Lower leg skin (tissue), 4 donors: Measurements from ENCODE around the gene MRPL53. TPM values are rescaled to one million over a fixed set of nuclear protein-coding genes. Genes with fewer than 3 reads are reported as not detected.
A peak's percentile ranks its signal among the peaks of the same experiment; 100 is the strongest.

Source experiments
- DNase-seq, 2 donors: peaks; one replicate each; pipeline ENCODE4 v3.0.0-alpha.2; 2019; ENCODE audit warnings: low spot score in 2 of 2
- H3K4me3 ChIP-seq: fragments of 200-600 bp; sonication (generic); 2 replicates; pipeline ENCODE4 v1.5.1; 2017; ENCODE audit warnings: mild to moderate bottlenecking, low read depth; ENCODE audit not compliant: poor library complexity, severe bottlenecking
- CTCF ChIP-seq, 3 donors: fragments of 450-650 bp; IDR thresholded peaks; one replicate each; pipeline ENCODE4 v1.5.1; 2016; ENCODE audit warnings: antibody characterized with exemption in 3 of 3, mild to moderate bottlenecking in 3 of 3, moderate library complexity in 2 of 3
- POLR2A ChIP-seq, 2 donors: fragments of 450-650 bp; IDR thresholded peaks; one replicate each; pipeline ENCODE4 v1.6.1; 2016 to 2017; ENCODE audit warnings: antibody characterized with exemption in 2 of 2, mild to moderate bottlenecking in 1 of 2, moderate library complexity in 1 of 2
- WGBS, 2 donors: methylation state at CpG; one replicate each; pipeline ENCODE4 v1.1.5; 2018; 5-methylcytosine and 5-hydroxymethylcytosine counted together
- intact Hi-C: fragments of 100-400 bp; cut with DNase I; formaldehyde crosslinking; loops from one replicate; pipeline ENCODE4 v1.15.0; 2023; ENCODE audit warnings: low total_unique reads
- total RNA-seq, 4 donors: library from RNA; depleted of rRNA; stranded (reverse); fragments of >200 nt; gene quantifications; one replicate each; pipeline ENCODE4 v1.1.0, GENCODE V29; 2016

Gene MRPL53
- total RNA-seq, 4 donors from 2014 or later: 24.9 to 70.0 (median 29.5) TPM

- TF ChIP-seq POLR2A (IDR thresholded peaks at IDR 0.05) (peak in 1 of 2 donors; percentile 23), CTCF (IDR thresholded peaks at IDR 0.05) (peak in 1 of 3 donors; percentile 8)
- intact Hi-C loops: no loop called here
- peak; percentile 84 to 97 for DNase-seq
- 4 to 5% methylated on average over 26 of the region's 67 CpGs for WGBS, 2 donors
- H3K4me3 ChIP-seq: peak overlapping the region; percentile 40
Observed at GRCh38 chr2:74502720-74503505, 30.4 kb upstream of the MRPL53 start.

DNA sequence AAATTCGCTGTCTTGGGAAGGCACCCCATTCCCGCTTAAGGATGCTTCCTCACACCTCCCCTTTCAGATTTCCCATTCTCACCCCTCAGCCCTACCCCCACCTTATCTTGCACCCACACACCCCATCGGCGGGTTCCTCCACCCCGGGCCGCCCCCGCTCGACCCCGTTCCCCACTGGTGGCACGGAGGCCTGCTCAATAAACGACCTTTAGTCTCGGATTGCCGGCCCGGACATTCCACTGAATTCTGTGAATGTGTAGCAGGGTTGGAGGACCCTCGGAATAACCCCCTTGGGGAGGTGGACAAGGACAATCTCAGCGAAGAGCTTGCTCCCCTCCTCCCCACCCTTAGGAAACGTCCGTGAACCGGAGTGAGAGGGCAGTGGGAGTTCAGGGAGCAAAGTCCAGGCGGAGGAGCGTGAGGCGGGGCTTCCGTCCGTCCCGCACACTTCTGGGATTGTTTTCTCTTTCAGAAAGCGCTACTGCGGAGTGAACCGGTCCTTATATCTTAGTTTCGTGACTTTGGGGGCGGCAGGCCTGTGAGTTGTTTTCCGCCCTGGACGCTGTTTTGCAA lies 29.8 kb upstream of the MRPL53 start:
- no peak for DNase-seq
- intact Hi-C loops: no loop called here
- WGBS, 2 donors: 19 to 21% methylated on average over 32 of the region's 32 CpGs
- no peak for TF ChIP-seq CTCF (IDR thresholded peaks at IDR 0.05)
- no peak for TF ChIP-seq POLR2A (IDR thresholded peaks at IDR 0.05)
- H3K4me3 ChIP-seq: peak overlapping the region; percentile 40

DNA sequence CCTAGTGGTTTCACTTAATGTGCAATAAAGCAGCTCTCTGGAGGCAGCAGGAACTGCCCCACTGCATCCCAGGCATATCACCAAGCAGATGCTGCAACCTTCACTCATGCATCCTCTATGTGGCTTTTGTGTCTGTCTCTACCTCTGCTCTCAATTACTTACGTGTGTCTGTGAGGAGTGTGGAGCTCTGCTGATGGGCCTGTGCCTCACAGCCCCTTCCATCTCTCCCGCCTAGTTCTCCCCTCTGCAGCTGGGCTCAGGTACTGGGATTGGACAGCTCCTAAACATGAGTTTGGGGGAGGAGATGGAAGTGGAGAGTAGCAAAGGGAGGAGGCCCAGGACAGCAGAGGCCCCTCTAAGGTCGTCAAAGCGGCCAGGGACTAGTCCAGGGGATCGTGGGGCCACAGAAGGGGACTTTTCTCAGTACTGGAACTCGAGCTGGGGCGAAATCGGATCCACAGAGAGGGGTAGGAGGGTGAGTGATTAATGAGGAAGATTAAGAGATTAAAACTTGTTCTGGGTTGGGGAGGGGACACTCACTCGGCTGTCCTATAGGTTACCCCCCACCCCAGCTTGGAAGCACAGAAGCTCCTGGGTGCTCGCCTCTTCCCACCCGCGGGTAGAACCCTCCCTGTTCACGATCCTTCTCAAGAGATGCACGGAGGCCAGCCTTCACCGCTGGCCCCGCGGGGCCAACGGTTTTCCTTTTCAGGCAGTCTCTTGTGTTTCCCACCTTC lies 29.0 kb upstream of the MRPL53 start:
- no peak overlapping the region for H3K4me3 ChIP-seq
- 83 to 84% methylated on average over 18 of the region's 18 CpGs for WGBS, 2 donors
- no peak for DNase-seq
- TF ChIP-seq CTCF (IDR thresholded peaks at IDR 0.05) (no peak), POLR2A (IDR thresholded peaks at IDR 0.05) (no peak)
- intact Hi-C loops: no loop called here

DNA sequence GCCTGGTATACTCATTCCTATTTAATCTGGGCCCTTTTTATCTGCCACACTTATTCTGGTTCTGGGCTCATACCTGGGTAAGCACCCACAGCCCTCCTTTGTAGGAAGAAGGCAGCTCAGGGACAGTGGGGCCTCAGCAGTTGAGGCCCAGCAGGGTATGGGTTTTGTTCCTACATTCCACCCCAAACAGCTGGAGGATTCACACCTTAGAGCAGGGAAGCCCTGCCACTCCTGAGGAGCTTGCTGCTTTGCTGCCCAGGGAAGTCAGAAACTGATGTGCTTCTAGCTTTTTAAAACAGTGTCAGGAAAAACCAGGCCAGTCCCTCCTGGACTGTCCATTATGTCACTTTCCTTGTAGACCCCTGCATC lies 28.1 kb upstream of the MRPL53 start:
- TF ChIP-seq CTCF (IDR thresholded peaks at IDR 0.05) (no peak), POLR2A (IDR thresholded peaks at IDR 0.05) (no peak)
- no peak overlapping the region for H3K4me3 ChIP-seq
- no peak for DNase-seq
- intact Hi-C loops: no loop called here

DNA sequence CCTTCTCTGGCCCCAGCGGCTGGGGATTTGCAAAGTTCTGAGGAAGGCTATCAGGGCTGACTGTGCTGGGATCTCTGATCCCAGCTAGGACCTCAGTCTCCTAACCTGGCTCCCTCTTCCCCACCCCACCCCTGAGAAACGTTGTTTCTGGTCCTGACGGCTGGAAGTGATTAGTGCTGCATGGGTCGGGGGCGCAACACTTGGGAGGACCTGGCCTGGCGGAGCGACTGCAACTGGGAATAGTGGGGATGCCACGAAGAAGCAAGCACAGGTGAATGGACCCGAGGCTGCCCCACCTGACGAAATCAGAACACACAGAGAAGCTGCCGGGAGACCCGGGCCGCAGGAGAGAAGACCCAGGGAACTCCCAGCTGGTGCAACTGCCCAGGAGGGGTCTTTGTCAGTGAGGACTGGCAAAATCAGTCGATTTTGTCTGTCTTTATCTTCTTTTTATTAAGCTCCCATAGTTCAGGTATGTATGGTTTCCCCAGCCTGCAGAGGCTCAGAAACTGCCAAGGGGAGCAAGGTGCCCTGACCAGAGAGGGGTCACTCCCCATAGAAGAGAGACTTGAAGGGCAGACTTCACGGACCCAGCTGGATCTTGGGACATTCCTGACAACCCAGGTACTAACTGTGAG lies 27.6 kb upstream of the MRPL53 start:
- intact Hi-C loops: no loop called here
- TF ChIP-seq POLR2A (IDR thresholded peaks at IDR 0.05) (no peak), CTCF (IDR thresholded peaks at IDR 0.05) (no peak)
- H3K4me3 ChIP-seq: no peak overlapping the region
- DNase-seq: no peak
- 72 to 76% methylated on average over 15 of the region's 15 CpGs for WGBS, 2 donors
